ENCODE measurements around the gene TBCK. TPM values are rescaled to one million over a fixed set of nuclear protein-coding genes. Genes with fewer than 3 reads are reported as not detected.

The TBCK gene
- total and polyA plus RNA-seq, 10 donors = 6.7 to 61.3 (median 44.7) TPM

DNA sequence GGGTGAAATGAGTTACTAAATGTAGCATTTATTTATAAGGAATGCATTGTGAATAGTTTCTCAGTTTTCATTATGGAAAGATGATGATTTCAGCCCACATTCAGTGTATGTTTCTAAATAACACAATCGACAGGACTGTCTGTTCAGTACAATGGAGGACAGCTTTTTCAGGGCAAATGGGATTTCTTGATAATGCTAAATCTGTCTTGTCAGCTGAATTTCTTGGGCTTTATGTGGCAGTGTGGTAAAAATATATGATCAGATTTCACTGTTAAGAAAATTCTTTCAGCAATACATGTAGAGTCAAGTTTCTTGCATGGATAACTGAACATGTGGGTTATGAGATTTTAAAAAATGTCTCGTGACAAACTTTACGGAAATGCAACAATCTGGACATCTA is 269.9 kb downstream of the TBCK start:
- no peak for DNase-seq
- H3K27ac ChIP-seq = no peak overlapping the region
- TF ChIP-seq POLR2A (IDR thresholded peaks at IDR 0.05) = no peak
- TF ChIP-seq POLR2AphosphoS5 (IDR thresholded peaks at IDR 0.05) = no peak
- TF ChIP-seq, protein P1, sequence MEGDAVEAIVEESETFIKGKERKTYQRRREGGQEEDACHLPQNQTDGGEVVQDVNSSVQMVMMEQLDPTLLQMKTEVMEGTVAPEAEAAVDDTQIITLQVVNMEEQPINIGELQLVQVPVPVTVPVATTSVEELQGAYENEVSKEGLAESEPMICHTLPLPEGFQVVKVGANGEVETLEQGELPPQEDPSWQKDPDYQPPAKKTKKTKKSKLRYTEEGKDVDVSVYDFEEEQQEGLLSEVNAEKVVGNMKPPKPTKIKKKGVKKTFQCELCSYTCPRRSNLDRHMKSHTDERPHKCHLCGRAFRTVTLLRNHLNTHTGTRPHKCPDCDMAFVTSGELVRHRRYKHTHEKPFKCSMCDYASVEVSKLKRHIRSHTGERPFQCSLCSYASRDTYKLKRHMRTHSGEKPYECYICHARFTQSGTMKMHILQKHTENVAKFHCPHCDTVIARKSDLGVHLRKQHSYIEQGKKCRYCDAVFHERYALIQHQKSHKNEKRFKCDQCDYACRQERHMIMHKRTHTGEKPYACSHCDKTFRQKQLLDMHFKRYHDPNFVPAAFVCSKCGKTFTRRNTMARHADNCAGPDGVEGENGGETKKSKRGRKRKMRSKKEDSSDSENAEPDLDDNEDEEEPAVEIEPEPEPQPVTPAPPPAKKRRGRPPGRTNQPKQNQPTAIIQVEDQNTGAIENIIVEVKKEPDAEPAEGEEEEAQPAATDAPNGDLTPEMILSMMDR (IDR thresholded peaks at IDR 0.05 in 8 of 11, conservative IDR thresholded peaks at IDR 0.05 in 3 of 11) = no peak
- H3K4me1 ChIP-seq = no peaks in the 10 kb centered on the region
- H3K4me3 ChIP-seq = no peak overlapping the region
- WGBS, 5 donors = 96 to 98% (median 97%) methylated on average over 3 of the region's 3 CpGs
- no peaks in the 10 kb centered on the region for H3K27me3 ChIP-seq (replicated peaks in 1 of 7)
- no peaks in the 10 kb centered on the region for H3K9me3 ChIP-seq
- peaks cover 0 to 16% (median 7%) of the 10 kb centered on the region in 6 donors for H3K36me3 ChIP-seq
- intact Hi-C loops (cut with DNase I; ENCODE audit: low total_unique reads) = no loop called here

DNA sequence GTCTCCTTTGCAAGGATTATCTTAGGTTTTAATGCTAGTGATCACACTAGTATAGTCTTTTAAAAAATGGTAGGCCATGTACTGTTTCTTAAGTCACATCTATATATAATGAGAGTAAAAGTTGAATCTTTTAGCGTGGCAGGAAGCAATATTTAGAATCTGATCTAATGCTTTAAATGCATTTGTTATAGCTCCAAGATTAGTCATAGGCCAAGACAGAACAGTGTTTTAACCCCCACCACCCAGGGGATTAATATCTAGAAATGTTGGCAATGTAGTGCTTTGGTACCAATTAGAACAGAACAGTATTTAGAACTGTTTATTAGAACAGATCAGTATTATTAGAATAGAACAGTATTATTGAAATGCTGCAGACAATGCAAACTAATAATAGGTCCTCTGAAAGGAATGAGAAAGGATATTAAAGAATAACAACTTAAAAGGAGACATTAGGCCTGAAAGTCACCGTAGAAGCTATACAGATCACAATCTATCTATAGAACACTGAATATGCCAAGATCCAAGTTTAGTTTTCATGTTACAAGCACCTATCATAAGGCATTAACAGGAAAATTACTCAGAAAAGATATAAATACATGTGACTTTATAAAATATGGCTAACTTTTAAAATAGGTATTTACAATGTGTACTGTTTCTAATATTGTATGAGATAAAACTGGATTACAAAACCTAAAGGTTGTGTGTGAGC is 274.6 kb downstream of the TBCK start:
- 77 to 91% (median 89%) methylated on average over 2 of the region's 2 CpGs for WGBS, 5 donors
- Histone ChIP-seq H3K4me3 (no peak overlapping the region), H3K4me1 (no peaks in the 10 kb centered on the region), H3K27ac (no peak overlapping the region), H3K27me3 (replicated peaks in 1 of 7) (no peaks in the 10 kb centered on the region), H3K36me3 (peaks cover 0 to 14% (median 7%) of the 10 kb centered on the region in 6 donors), H3K9me3 (no peaks in the 10 kb centered on the region)
- DNase-seq = no peak
- intact Hi-C loops (cut with DNase I; ENCODE audit: low total_unique reads) = no loop called here
- TF ChIP-seq POLR2AphosphoS5 (IDR thresholded peaks at IDR 0.05) = no peak
- no peak for TF ChIP-seq POLR2A (IDR thresholded peaks at IDR 0.05)
- TF ChIP-seq, protein P1 (IDR thresholded peaks at IDR 0.05 in 8 of 11, conservative IDR thresholded peaks at IDR 0.05 in 3 of 11) = no peak

DNA sequence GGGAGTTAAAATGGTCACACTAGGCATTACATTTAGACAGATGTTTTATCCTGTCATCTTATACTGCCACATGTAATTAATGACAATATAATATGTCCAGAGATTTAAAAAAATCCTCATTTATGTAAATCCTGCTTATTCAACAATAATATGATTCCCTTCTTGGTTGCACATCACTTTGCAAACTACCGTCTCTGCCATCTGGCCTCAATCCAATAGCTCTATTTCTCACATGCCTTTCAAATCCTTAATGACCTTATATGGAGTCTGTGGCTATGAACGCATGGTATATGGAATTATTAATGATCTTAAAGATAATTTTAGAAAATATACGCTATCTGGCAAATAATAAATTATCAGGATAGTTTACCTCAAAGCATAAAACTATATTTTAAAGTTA is 276.2 kb downstream of the TBCK start:
- Histone ChIP-seq H3K4me3 (no peak overlapping the region), H3K4me1 (no peaks in the 10 kb centered on the region), H3K36me3 (no peaks in the 10 kb centered on the region), H3K27ac (no peak overlapping the region), H3K27me3 (replicated peaks in 1 of 7) (no peaks in the 10 kb centered on the region), H3K9me3 (no peaks in the 10 kb centered on the region)
- WGBS, 5 donors = 76 to 85% (median 82%) methylated on average over 3 of the region's 3 CpGs
- no peak for TF ChIP-seq POLR2AphosphoS5 (IDR thresholded peaks at IDR 0.05)
- TF ChIP-seq, protein P1 (IDR thresholded peaks at IDR 0.05 in 8 of 11, conservative IDR thresholded peaks at IDR 0.05 in 3 of 11) = no peak
- TF ChIP-seq POLR2A (IDR thresholded peaks at IDR 0.05) = no peak
- intact Hi-C loops (cut with DNase I; ENCODE audit: low total_unique reads) = no loop called here
- DNase-seq = no peak

DNA sequence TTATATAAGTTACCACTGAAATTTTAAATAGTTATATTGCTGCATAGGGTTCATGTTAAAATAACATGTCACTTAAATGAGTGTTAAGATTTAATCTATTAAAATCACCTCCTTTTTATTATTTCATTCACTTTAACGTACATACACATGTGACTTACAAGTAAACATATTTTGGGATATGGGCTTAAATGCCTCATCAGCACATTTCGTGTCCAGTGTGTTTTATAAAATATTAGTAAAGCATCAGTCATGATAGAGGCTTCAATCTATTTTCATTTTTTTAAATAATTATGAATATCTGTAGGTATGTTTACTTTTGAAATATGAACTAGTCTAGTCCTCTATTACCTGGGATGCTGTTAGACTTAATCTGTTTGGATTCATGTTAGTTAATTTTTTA is 277.1 kb downstream of the TBCK start:
- no peak overlapping the region for H3K4me3 ChIP-seq
- no peaks in the 10 kb centered on the region for H3K27me3 ChIP-seq (replicated peaks in 1 of 7)
- 82 to 94% (median 86%) methylated on average over 2 of the region's 2 CpGs for WGBS, 5 donors
- H3K4me1 ChIP-seq = peaks cover 0 to 5% (median 0%) of the 10 kb centered on the region in 6 donors
- TF ChIP-seq POLR2A (IDR thresholded peaks at IDR 0.05) (no peak), POLR2AphosphoS5 (IDR thresholded peaks at IDR 0.05) (no peak)
- TF ChIP-seq, protein P1 (IDR thresholded peaks at IDR 0.05 in 8 of 11, conservative IDR thresholded peaks at IDR 0.05 in 3 of 11) = no peak
- H3K36me3 ChIP-seq = no peaks in the 10 kb centered on the region
- H3K27ac ChIP-seq = no peak overlapping the region
- H3K9me3 ChIP-seq = no peaks in the 10 kb centered on the region
- intact Hi-C loops (cut with DNase I; ENCODE audit: low total_unique reads) = no loop called here
- no peak for DNase-seq

Measured in spleen (tissue), 11 donors.